Skeletal muscle tissue (tissue), 4 donors: ENCODE data around the gene RAB1B. TPM values are rescaled to one million over a fixed set of nuclear protein-coding genes. Genes with fewer than 3 reads are reported as not detected.
A peak's percentile ranks its signal among the peaks of the same experiment; 100 is the strongest.
"Not testable (repeated sequence)": the region's sequence is repeated elsewhere in the genome, so short reads cannot be mapped to it uniquely, and the experiment has no call there.

Source experiments
- H3K27ac ChIP-seq: one replicate; pipeline ENCODE4 v1.7.0; 2013; ENCODE audit warnings: mild to moderate bottlenecking, low read depth, low read length, inconsistent platforms
- H3K27me3 ChIP-seq, 3 donors: one replicate each; pipeline ENCODE4 v1.7.0; 2013; ENCODE audit warnings: low read length in 3 of 3; ENCODE audit not compliant: control insufficient read depth in 3 of 3, insufficient read depth in 3 of 3
- H3K36me3 ChIP-seq, 3 donors: one replicate each; pipeline ENCODE4 v1.7.0; 2013; ENCODE audit warnings: low read length in 3 of 3; ENCODE audit not compliant: control insufficient read depth in 3 of 3, insufficient read depth in 3 of 3
- H3K4me1 ChIP-seq, 3 donors: one replicate each; pipeline ENCODE4 v1.7.0; 2013; ENCODE audit warnings: low read length in 3 of 3, mild to moderate bottlenecking in 3 of 3; ENCODE audit not compliant: control insufficient read depth in 3 of 3, insufficient read depth in 3 of 3
- H3K4me3 ChIP-seq, 3 donors: one replicate each; pipeline ENCODE4 v1.7.0; 2013; ENCODE audit warnings: low read length in 3 of 3
- H3K9ac ChIP-seq, 3 donors: one replicate each; pipeline ENCODE4 v1.7.0; 2013; ENCODE audit warnings: low read length in 3 of 3, mild to moderate bottlenecking in 3 of 3, moderate library complexity in 2 of 3, low read depth in 1 of 3
- H3K9me3 ChIP-seq, 3 donors: one replicate each; pipeline ENCODE4 v1.7.0; 2013; ENCODE audit warnings: low read length in 3 of 3; ENCODE audit not compliant: control insufficient read depth in 3 of 3
- total RNA-seq: library from RNA; depleted of rRNA; stranded (reverse); fragments of >200 nt; gene quantifications from one replicate; pipeline ENCODE4 v1.2.3, GENCODE V29; 2014
- donor health status: Osteomylitis.

The RAB1B gene
- total RNA-seq, 1 donor from 2014 or later: 33.9 TPM

DNA sequence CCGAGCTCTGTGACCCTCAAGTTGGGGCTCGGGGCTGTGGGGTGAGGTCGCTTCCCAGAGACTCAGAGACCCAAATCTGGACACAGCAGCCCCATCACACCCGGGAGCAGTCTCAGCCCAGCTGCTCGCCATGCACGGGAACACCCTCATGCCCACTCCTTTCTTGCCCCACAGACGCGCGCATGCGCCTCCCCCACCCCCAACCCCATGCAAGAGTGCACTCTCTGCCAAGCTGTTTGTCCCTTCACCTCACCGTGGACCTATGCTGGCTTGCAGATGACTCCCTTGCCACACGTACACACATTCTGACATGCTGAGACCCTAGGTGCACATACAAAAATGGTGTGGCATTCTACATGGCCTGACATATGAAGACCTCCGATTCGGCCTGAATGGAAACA is 48.9 kb downstream of the RAB1B start:
- Histone ChIP-seq H3K27me3 (peaks cover 18 to 27% (median 22%) of the 10 kb centered on the region in 3 donors), H3K9me3 (no peaks in the 10 kb centered on the region), H3K27ac (peak overlapping the region; percentile 65), H3K36me3 (no peaks in the 10 kb centered on the region), H3K4me3 (peak overlapping the region in 2 of 3 donors; percentile 1 to 35), H3K9ac (peak overlapping the region in 1 of 3 donors; percentile 45), H3K4me1 (peaks cover 22 to 46% (median 31%) of the 10 kb centered on the region in 3 donors)

DNA sequence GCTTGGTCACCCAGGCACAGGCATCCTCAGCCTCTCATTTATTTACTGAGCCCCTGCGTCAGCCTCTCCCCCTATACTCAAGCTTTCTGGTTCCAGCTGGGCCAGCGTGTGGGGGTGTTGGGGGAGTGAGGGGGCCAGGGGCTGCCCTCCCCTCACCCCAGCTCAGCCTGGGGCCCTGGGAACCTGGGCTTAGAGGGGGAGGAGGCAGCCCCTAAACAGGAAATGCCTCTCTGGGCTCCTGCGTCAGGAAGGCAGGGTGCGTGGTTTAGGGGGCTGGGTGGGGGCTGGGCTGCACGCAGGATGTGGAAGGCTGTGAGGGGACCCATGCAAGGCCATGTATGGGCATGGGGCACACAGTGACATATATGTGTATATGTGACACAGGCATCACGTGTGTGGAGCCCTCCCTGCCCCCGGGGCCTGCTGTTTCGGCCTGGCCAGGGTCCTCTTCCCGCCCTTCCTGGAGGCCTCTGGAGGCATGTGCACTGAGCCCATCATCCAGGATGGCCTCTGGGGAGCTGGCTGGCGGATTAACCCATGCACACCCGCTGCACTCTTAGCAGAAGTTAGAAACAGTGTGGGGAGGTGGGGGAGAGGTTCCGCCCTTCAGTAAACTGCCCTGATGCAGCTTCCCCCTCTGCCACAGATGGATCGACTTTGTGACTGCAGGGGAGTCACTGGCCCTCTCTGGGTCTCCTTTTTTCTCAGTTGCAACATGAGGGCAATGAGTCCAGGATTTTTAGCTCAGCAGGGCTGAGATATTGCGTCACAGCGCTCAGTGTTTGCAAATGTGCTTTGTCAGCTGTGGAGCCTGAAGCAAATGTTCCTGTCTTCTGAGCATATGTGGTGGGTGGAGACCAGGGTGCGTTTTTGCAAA is 49.5 kb downstream of the RAB1B start:
- Histone ChIP-seq H3K36me3 (no peaks in the 10 kb centered on the region), H3K9me3 (no peaks in the 10 kb centered on the region), H3K4me3 (peak overlapping the region in 2 of 3 donors; percentile 1 to 35), H3K27ac (peak overlapping the region; percentile 65), H3K4me1 (peaks cover 23 to 45% (median 31%) of the 10 kb centered on the region in 3 donors), H3K9ac (peak overlapping the region in 1 of 3 donors; percentile 45), H3K27me3 (peaks cover 18 to 27% (median 22%) of the 10 kb centered on the region in 3 donors)

- Histone ChIP-seq H3K4me1 (peaks cover 23 to 42% (median 29%) of the 10 kb centered on the region in 3 donors), H3K27me3 (peaks cover 18 to 27% (median 22%) of the 10 kb centered on the region in 3 donors), H3K36me3 (no peaks in the 10 kb centered on the region), H3K4me3 (peak overlapping the region in 2 of 3 donors; percentile 1 to 29), H3K9ac (peak overlapping the region in 1 of 3 donors; percentile 45), H3K9me3 (no peaks in the 10 kb centered on the region), H3K27ac (peak overlapping the region; percentile 65)
Observed at GRCh38 chr11:66318600-66318970, 50.1 kb downstream of the RAB1B start.

GRCh38 chr11:66320289-66320688 is 51.9 kb downstream of the RAB1B start:
- H3K36me3 ChIP-seq: not testable (repeated sequence)

GRCh38 chr11:66320748-66321147 is 52.3 kb downstream of the RAB1B start:
- not testable (repeated sequence) for H3K4me3 ChIP-seq, H3K27ac ChIP-seq, H3K36me3 ChIP-seq, H3K9ac ChIP-seq, H3K9me3 ChIP-seq
- Histone ChIP-seq H3K4me1 (peaks cover 20 to 41% (median 25%) of the 10 kb centered on the region in 3 donors), H3K27me3 (peaks cover 7 to 11% (median 10%) of the 10 kb centered on the region in 3 donors)

More at GRCh38 chr11:66320289-66320688, 51.9 kb downstream of the RAB1B start:
- not testable (repeated sequence) for H3K27ac ChIP-seq, H3K9me3 ChIP-seq, H3K4me3 ChIP-seq, H3K9ac ChIP-seq
- peaks cover 20 to 42% (median 24%) of the 10 kb centered on the region in 3 donors for H3K4me1 ChIP-seq
- H3K27me3 ChIP-seq: peaks cover 11 to 15% (median 14%) of the 10 kb centered on the region in 3 donors

DNA sequence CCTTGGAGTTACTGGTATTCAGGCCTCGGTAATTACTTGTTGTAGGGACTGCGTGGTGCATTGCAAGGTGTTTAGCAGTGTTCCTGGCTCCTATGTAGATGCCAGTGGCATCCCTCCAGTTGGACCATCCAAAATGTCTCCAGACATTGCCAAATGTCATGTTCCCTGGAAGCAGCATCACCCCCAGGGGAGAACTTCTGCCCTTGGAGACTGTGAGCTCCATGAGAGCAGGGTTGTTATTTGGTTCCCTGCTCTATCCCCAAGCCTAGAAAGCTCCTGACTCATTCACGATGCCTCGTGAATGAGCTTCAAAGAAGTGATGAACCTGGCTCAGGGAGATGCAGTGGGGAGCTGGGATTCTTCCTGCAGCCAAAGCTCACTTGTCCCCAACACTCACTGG is 53.2 kb downstream of the RAB1B start:
- H3K9ac ChIP-seq: no peak overlapping the region
- peaks cover 0 to 2% (median 2%) of the 10 kb centered on the region in 3 donors for H3K27me3 ChIP-seq
- no peaks in the 10 kb centered on the region for H3K9me3 ChIP-seq
- peak overlapping the region; percentile 44 for H3K27ac ChIP-seq
- no peaks in the 10 kb centered on the region for H3K36me3 ChIP-seq
- H3K4me1 ChIP-seq: peaks cover 18 to 36% (median 26%) of the 10 kb centered on the region in 3 donors
- H3K4me3 ChIP-seq: no peak overlapping the region

GRCh38 chr11:66322732-66323427 is 54.4 kb downstream of the RAB1B start:
- Histone ChIP-seq H3K27me3 (no peaks in the 10 kb centered on the region), H3K9me3 (no peaks in the 10 kb centered on the region), H3K36me3 (no peaks in the 10 kb centered on the region), H3K9ac (no peak overlapping the region), H3K4me1 (peaks cover 27 to 39% (median 32%) of the 10 kb centered on the region in 3 donors), H3K4me3 (no peak overlapping the region), H3K27ac (peak overlapping the region; percentile 44)

DNA sequence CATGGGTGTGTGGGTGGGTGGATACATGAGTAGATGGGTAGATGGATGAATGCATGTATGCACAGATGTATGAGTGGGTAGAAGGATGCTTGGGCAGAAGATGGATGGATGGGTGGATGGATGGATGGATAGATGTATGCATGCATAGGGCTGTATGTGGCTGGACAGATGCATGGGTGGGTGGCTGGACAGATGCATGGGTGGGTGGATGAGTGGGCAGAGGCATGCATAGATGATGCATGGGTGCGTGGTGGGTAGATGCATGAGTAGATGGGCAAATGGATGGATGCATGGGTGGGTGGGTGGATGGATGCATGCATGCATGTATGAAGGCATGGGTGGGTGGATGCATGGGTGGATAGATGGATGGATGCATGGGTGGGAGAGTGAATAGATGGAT is 55.2 kb downstream of the RAB1B start:
- Histone ChIP-seq H3K27me3 (no peaks in the 10 kb centered on the region), H3K9me3 (no peaks in the 10 kb centered on the region), H3K27ac (no peak overlapping the region), H3K4me1 (peaks cover 27 to 39% (median 34%) of the 10 kb centered on the region in 3 donors), H3K4me3 (no peak overlapping the region), H3K36me3 (no peaks in the 10 kb centered on the region), H3K9ac (no peak overlapping the region)

DNA sequence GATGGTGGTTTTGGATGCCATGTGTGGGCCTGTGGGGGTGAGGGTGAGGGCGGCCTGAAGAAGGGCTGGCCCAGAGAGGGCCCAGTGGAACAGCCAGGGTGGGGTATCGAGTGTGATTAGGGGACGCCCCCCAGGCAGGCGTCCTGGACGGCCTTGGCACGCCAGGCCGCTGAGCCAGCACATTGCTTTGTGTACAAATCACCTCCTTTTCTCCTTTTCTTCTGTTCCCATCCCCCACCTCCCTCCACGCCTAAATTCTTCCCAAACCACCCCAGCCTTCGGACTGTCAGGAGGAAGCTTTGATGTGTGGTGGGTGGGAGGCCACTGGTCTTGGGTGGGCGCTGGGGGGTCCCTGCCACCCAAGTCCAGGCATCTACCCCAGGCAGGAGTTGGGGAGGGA is 56.2 kb downstream of the RAB1B start:
- Histone ChIP-seq H3K4me3 (no peak overlapping the region), H3K27me3 (no peaks in the 10 kb centered on the region), H3K27ac (no peak overlapping the region), H3K4me1 (peaks cover 27 to 41% (median 37%) of the 10 kb centered on the region in 3 donors), H3K36me3 (no peaks in the 10 kb centered on the region), H3K9me3 (no peaks in the 10 kb centered on the region), H3K9ac (no peak overlapping the region)

GRCh38 chr11:66325263-66325671 is 56.8 kb downstream of the RAB1B start:
- Histone ChIP-seq H3K9ac (no peak overlapping the region), H3K27ac (peak overlapping the region; percentile 64), H3K27me3 (no peaks in the 10 kb centered on the region), H3K36me3 (no peaks in the 10 kb centered on the region), H3K4me1 (peaks cover 27 to 41% (median 37%) of the 10 kb centered on the region in 3 donors), H3K4me3 (no peak overlapping the region), H3K9me3 (no peaks in the 10 kb centered on the region)
